ENCODE measurements around the gene SPOCK2.

The SPOCK2 gene

DNA sequence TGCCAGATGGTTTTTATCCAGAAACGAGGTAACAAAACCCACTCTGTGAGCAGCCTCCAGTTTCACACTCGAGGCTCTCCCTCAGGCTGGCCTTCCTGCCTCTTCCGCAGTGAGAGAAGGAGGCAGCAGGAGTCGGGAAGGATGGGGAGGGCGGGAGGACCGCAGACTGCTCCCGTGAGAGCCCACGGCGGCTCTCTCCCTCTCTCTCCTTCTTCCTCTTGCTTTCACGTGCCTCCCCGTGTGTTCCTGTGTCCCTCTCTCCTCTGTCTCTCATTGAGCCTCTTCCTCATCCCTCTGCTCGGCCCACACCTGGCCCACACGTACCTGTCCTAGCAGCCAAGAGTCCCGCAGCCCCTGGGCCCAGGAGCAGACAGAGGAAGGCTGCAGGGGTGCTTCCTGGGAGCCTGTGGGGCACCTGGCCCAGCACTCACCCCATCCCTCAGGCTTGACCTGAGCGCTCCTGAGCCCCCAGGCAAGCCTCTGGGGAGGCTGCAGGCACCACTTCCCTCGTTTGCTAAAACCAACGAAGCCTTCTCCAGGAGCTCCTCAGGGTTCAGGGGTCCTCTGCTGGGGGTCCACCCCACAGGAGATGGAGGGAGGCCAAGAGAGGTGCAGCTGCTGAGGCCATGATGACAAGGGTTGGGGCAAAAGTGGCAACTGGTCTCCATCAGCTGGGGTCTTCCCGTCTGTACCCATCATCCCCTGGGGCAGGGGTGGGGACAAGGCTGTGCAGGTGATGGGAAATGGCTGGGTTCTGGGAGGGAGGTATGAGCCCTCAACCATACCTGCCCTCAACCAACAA, 13.6 kb downstream of the SPOCK2 start:
- TF ChIP-seq CTCF (IDR thresholded peaks at IDR 0.05; ENCODE audit: low read depth, low read length), result no peak
- H3K4me3 ChIP-seq (ENCODE audit: low read depth, low read length), result no peak overlapping the region
- DNase-seq (ENCODE audit: low read depth, low spot score), result no peak
- in situ Hi-C loops (cut with HindIII; ENCODE audit: low sequenced_read_pairs), result no loop called here

DNA sequence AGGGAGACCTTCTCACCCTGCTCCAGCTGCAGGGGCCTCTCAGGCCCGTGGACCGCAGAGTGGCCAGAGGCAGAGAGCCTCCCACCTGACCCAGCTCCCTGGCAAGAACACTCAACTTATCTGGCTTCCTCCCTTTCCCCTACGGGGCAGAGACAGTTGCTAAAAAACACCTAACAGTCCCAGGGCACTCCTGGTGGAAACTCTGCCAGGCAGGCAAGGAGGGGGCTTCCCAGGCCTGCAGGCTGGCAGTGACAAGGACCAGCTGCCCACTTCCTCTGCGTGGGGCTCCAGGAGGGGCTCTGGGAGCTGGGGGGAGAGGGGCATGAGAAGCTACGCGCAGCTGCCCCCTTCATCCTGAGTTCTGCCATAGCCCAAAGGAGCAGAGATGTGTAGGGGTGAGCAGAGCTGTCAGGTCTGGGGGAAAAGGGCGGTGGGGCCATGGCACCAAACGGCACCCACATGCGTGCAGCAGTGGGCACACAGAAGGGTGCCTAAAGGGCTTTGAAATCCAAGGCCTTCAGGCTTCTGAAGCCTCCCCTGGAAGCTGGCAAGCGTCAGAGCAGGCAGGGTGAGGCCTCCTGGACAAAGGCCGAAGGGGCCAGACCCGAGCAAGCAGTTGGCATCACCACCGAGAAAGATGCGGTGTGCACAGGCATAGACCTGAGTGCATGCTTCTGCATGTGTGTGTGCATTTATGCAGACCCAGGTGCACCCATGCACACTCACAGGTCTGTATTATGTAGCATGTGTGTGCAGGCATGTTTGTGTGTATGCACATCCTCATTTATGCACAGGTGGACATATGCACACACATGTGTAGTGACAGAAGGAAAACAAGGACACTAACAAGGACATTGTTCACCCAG, 14.4 kb downstream of the SPOCK2 start:
- no peak overlapping the region for H3K4me3 ChIP-seq (ENCODE audit: low read depth, low read length)
- in situ Hi-C loops (cut with HindIII; ENCODE audit: low sequenced_read_pairs), result no loop called here
- no peak for TF ChIP-seq CTCF (IDR thresholded peaks at IDR 0.05; ENCODE audit: low read depth, low read length)
- DNase-seq (ENCODE audit: low read depth, low spot score), result no peak

DNA sequence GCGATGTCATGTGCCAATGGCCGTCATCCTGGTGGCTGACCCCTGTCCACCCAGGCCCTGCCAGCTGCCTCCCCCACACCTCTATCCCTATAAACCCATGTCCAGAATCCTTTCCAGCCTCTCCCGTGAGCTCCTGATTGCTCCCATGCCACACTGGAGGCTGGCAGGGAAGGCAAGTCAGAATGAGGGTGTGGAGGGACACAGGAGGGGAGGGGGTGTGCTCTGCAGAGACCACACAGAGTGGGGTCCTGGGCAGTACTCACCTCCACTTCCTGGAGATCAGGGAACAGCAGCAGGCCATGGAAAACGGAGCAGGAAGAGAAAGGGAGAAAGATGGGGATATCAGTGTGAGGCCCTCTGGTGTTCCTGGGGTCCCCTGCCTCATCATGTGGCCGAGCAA, 15.7 kb downstream of the SPOCK2 start:
- in situ Hi-C loops (cut with HindIII; ENCODE audit: low sequenced_read_pairs), result no loop called here
- TF ChIP-seq CTCF (IDR thresholded peaks at IDR 0.05; ENCODE audit: low read depth, low read length), result no peak
- no peak overlapping the region for H3K4me3 ChIP-seq (ENCODE audit: low read depth, low read length)
- no peak for DNase-seq (ENCODE audit: low read depth, low spot score)

DNA sequence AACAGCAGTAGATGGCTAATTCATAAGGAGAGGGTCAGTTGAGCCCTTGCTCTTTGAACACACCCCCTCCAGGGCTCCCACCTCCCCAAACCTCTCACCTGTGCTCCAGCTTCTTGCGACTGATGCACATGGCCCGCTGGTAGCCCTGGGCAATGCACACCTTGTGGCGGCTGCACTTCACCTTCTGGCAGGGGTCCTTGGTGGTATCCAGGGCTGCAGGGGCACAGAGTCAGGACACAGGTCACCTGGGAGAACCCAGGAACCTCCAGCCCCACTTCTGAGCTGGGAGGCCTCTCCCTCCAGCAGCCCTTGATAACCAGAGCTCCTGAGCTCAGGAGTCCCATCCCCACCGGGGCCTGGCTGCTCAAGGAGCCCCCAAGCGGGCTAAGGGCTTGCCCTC, 16.3 kb downstream of the SPOCK2 start:
- in situ Hi-C loops (cut with HindIII; ENCODE audit: low sequenced_read_pairs), result no loop called here
- no peak for DNase-seq (ENCODE audit: low read depth, low spot score)
- TF ChIP-seq CTCF (IDR thresholded peaks at IDR 0.05; ENCODE audit: low read depth, low read length), result no peak

DNA sequence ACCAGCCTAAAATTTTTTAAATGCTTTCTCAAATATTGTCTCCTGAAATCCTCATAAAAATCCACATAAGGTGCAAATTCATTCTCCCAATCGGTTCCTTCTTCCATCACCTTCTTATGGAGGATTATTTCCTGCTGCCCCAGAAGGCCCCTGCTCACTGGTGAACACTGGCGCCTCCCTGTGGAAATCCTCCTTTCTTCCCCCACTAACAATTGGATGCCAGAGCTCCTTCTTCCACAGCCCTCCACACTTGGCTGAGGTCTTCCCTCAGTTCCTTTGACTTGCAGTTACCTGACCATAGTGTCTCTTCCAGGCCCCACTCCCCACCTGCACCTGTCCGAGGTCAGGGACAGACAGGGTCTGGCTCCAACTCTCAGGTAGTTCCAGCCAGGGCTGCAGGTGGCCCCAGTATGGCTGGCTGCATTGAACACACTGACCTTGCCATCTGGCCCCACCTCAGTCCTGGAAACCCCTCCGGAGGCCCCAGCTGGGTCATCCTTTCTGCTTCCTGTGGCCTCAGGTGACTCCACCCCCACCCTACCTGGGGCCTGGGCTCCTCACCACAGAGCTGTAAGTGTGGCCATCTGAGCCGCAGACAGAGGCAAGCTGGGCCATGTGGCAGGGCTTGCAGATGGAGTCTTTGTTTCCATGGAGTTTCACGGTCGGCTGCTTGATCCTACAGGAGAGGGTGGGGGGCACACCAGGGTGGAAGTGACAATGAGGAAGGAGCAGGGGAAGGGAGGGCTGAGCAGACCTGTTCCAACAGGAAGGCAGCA, 18.4 kb downstream of the SPOCK2 start:
- no peak for DNase-seq (ENCODE audit: low read depth, low spot score)
- in situ Hi-C loops (cut with HindIII; ENCODE audit: low sequenced_read_pairs), result no loop called here
- no peak overlapping the region for H3K4me3 ChIP-seq (ENCODE audit: low read depth, low read length)
- TF ChIP-seq CTCF (IDR thresholded peaks at IDR 0.05; ENCODE audit: low read depth, low read length), result no peak

More for the DNA sequence above, 16.3 kb downstream of the SPOCK2 start:
- H3K4me3 ChIP-seq (ENCODE audit: low read depth, low read length), result no peak overlapping the region

- in situ Hi-C loops (cut with HindIII; ENCODE audit: low sequenced_read_pairs), result no loop called here
- DNase-seq (ENCODE audit: low read depth, low spot score), result no peak
- no peak overlapping the region for H3K4me3 ChIP-seq (ENCODE audit: low read depth, low read length)
- no peak for TF ChIP-seq CTCF (IDR thresholded peaks at IDR 0.05; ENCODE audit: low read depth, low read length)
Measured at GRCh38 chr10:72068901-72069446, 19.4 kb downstream of the SPOCK2 start.
